ENCODE results near the gene PRKCA.

DNA sequence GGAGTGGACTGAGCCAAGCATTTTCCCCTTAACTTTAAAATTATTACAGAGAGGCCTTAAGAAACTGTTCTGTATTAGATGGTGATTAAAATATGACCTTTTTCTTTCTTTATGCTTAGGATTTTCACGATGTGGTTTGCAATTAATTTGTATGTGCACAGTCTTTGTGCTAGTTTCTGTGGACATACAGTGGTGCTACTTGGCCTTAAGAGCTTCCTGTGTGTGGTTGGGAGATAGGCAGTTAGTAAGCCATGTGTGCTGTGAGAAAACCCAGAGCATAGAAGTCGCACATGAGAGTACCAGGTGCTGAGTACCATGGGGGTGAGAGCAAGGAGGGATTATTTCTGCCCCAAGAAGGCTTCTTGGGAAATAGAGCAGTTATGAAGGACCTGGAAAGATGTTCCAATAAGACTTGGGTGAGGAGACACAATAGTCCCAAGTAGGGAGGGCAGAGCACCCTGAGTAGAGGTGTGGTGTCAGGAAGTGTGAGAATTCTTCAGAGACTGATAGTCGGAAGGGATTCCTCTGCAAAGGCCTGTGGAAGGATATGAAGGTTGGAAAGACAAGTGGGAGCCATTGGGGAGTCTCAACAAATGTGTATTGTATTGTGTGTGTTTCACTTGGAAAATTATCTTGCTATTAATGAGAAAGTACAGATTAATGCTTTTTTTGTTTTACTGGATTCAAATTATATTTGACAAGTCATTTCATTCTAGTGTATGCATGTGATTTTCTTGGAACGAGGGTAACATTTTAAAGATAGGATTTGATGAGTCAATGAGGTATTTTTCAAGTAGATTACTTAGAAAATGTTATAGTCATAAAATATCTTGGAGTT lies 239.9 kb downstream of the PRKCA start:
- TF ChIP-seq, protein P1, sequence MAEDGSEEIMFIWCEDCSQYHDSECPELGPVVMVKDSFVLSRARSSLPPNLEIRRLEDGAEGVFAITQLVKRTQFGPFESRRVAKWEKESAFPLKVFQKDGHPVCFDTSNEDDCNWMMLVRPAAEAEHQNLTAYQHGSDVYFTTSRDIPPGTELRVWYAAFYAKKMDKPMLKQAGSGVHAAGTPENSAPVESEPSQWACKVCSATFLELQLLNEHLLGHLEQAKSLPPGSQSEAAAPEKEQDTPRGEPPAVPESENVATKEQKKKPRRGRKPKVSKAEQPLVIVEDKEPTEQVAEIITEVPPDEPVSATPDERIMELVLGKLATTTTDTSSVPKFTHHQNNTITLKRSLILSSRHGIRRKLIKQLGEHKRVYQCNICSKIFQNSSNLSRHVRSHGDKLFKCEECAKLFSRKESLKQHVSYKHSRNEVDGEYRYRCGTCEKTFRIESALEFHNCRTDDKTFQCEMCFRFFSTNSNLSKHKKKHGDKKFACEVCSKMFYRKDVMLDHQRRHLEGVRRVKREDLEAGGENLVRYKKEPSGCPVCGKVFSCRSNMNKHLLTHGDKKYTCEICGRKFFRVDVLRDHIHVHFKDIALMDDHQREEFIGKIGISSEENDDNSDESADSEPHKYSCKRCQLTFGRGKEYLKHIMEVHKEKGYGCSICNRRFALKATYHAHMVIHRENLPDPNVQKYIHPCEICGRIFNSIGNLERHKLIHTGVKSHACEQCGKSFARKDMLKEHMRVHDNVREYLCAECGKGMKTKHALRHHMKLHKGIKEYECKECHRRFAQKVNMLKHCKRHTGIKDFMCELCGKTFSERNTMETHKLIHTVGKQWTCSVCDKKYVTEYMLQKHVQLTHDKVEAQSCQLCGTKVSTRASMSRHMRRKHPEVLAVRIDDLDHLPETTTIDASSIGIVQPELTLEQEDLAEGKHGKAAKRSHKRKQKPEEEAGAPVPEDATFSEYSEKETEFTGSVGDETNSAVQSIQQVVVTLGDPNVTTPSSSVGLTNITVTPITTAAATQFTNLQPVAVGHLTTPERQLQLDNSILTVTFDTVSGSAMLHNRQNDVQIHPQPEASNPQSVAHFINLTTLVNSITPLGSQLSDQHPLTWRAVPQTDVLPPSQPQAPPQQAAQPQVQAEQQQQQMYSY (CRISPR knock-in tag; IDR thresholded peaks at IDR 0.05): no peak
- TF ChIP-seq, protein P2, sequence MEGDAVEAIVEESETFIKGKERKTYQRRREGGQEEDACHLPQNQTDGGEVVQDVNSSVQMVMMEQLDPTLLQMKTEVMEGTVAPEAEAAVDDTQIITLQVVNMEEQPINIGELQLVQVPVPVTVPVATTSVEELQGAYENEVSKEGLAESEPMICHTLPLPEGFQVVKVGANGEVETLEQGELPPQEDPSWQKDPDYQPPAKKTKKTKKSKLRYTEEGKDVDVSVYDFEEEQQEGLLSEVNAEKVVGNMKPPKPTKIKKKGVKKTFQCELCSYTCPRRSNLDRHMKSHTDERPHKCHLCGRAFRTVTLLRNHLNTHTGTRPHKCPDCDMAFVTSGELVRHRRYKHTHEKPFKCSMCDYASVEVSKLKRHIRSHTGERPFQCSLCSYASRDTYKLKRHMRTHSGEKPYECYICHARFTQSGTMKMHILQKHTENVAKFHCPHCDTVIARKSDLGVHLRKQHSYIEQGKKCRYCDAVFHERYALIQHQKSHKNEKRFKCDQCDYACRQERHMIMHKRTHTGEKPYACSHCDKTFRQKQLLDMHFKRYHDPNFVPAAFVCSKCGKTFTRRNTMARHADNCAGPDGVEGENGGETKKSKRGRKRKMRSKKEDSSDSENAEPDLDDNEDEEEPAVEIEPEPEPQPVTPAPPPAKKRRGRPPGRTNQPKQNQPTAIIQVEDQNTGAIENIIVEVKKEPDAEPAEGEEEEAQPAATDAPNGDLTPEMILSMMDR (IDR thresholded peaks at IDR 0.05): no peak
- no peak for TF ChIP-seq ATF1 (CRISPR knock-in tag; IDR thresholded peaks at IDR 0.05)
- TF ChIP-seq SMAD4 (CRISPR knock-in tag; IDR thresholded peaks at IDR 0.05): no peak
- TF ChIP-seq, protein P3, sequence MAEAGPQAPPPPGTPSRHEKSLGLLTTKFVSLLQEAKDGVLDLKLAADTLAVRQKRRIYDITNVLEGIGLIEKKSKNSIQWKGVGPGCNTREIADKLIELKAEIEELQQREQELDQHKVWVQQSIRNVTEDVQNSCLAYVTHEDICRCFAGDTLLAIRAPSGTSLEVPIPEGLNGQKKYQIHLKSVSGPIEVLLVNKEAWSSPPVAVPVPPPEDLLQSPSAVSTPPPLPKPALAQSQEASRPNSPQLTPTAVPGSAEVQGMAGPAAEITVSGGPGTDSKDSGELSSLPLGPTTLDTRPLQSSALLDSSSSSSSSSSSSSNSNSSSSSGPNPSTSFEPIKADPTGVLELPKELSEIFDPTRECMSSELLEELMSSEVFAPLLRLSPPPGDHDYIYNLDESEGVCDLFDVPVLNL (CRISPR knock-in tag; IDR thresholded peaks at IDR 0.05; ENCODE audit: borderline replicate concordance, low read depth): no peak
- TF ChIP-seq, protein P4, sequence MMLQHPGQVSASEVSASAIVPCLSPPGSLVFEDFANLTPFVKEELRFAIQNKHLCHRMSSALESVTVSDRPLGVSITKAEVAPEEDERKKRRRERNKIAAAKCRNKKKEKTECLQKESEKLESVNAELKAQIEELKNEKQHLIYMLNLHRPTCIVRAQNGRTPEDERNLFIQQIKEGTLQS (CRISPR knock-in tag; conservative IDR thresholded peaks at IDR 0.05): no peak
- no peak for TF ChIP-seq CREB1 (CRISPR knock-in tag; IDR thresholded peaks at IDR 0.05)
- TF ChIP-seq CREM (CRISPR knock-in tag; IDR thresholded peaks at IDR 0.05): no peak
- no peak for TF ChIP-seq NFYB (CRISPR knock-in tag; conservative IDR thresholded peaks at IDR 0.05; ENCODE audit: low read depth)
- TF ChIP-seq JUN (CRISPR knock-in tag; IDR thresholded peaks at IDR 0.05): no peak
- no peak for TF ChIP-seq FOXP1 (CRISPR knock-in tag; IDR thresholded peaks at IDR 0.05; ENCODE audit: borderline replicate concordance)
- TF ChIP-seq TP53 (CRISPR knock-in tag; IDR thresholded peaks at IDR 0.05): no peak
- TF ChIP-seq JAZF1 (CRISPR knock-in tag; IDR thresholded peaks at IDR 0.05): no peak
- TF ChIP-seq RELA (CRISPR knock-in tag; IDR thresholded peaks at IDR 0.05; ENCODE audit: borderline replicate concordance): no peak

Data from WTC11 (cell line).